Measurements from ENCODE around the gene PTH1R. TPM values are rescaled to one million over a fixed set of nuclear protein-coding genes. Genes with fewer than 3 reads are reported as not detected.

Gene PTH1R
- total RNA-seq, 1 donor from 2014 or later, result 14.5 TPM

- Histone ChIP-seq H3K27ac (no peak overlapping the region), H3K27me3 (ENCODE audit: low read depth) (no peaks in the 10 kb centered on the region), H3K36me3 (peaks cover 44% of the 10 kb centered on the region), H3K9me3 (no peaks in the 10 kb centered on the region), H3K4me1 (peaks cover 76% of the 10 kb centered on the region), H3K4me3 (no peak overlapping the region)
- no peak for TF ChIP-seq CTCF (IDR thresholded peaks at IDR 0.05)
- ATAC-seq, result no peak
- no peak for DNase-seq
- intact Hi-C loops (cut with DNase I), result no loop called here
These were observed 62.3 kb downstream of the PTH1R start for GRCh38 chr3:46939578-46940445.

- H3K4me1 ChIP-seq, result peaks cover 77% of the 10 kb centered on the region
- H3K4me3 ChIP-seq, result no peak overlapping the region
- no peak for ATAC-seq
- no peak for TF ChIP-seq CTCF (IDR thresholded peaks at IDR 0.05)
- peak overlapping the region; percentile 72 for H3K27ac ChIP-seq
- H3K36me3 ChIP-seq, result peaks cover 36% of the 10 kb centered on the region
- H3K9me3 ChIP-seq, result no peaks in the 10 kb centered on the region
- DNase-seq, result peak; percentile 20
- intact Hi-C loops (cut with DNase I), result no loop called here
- H3K27me3 ChIP-seq (ENCODE audit: low read depth), result no peaks in the 10 kb centered on the region
These were observed 64.6 kb downstream of the PTH1R start for GRCh38 chr3:46942076-46942475.

- no peak for TF ChIP-seq CTCF (IDR thresholded peaks at IDR 0.05)
- intact Hi-C loops (cut with DNase I), result no loop called here
- no peaks in the 10 kb centered on the region for H3K27me3 ChIP-seq (ENCODE audit: low read depth)
- peaks cover 31% of the 10 kb centered on the region for H3K36me3 ChIP-seq
- peaks cover 83% of the 10 kb centered on the region for H3K4me1 ChIP-seq
- peak overlapping the region; percentile 72 for H3K27ac ChIP-seq
- ATAC-seq (no peak), DNase-seq (peak; percentile 24)
- peak overlapping the region; percentile 27 for H3K4me3 ChIP-seq
- H3K9me3 ChIP-seq, result no peaks in the 10 kb centered on the region
These were observed 65.1 kb downstream of the PTH1R start for GRCh38 chr3:46942481-46943236.

- H3K4me1 ChIP-seq, result peaks cover 84% of the 10 kb centered on the region
- intact Hi-C loops (cut with DNase I), result no loop called here
- ATAC-seq, result peak; percentile 56 to 77
- peaks cover 22% of the 10 kb centered on the region for H3K36me3 ChIP-seq
- H3K27ac ChIP-seq, result peak overlapping the region; percentile 72
- no peaks in the 10 kb centered on the region for H3K27me3 ChIP-seq (ENCODE audit: low read depth)
- DNase-seq, result peak; percentile 64
- H3K4me3 ChIP-seq, result peak overlapping the region; percentile 27
- no peak for TF ChIP-seq CTCF (IDR thresholded peaks at IDR 0.05)
- no peaks in the 10 kb centered on the region for H3K9me3 ChIP-seq
These were observed 66.0 kb downstream of the PTH1R start for GRCh38 chr3:46943237-46944187.

- peaks cover 18% of the 10 kb centered on the region for H3K36me3 ChIP-seq
- H3K9me3 ChIP-seq, result no peaks in the 10 kb centered on the region
- H3K4me3 ChIP-seq, result no peak overlapping the region
- peaks cover 84% of the 10 kb centered on the region for H3K4me1 ChIP-seq
- intact Hi-C loops (cut with DNase I), result no loop called here
- DNase-seq (peak; percentile 54), ATAC-seq (peak; percentile 1 to 29)
- H3K27ac ChIP-seq, result peak overlapping the region; percentile 72
- no peak for TF ChIP-seq CTCF (IDR thresholded peaks at IDR 0.05)
- H3K27me3 ChIP-seq (ENCODE audit: low read depth), result no peaks in the 10 kb centered on the region
These were observed 66.7 kb downstream of the PTH1R start for GRCh38 chr3:46944191-46944590.
